Gastroesophageal sphincter (tissue), 3 donors: ENCODE results near the gene ACTN1.

Experiments
- EP300 ChIP-seq: sonication (generic); formaldehyde crosslinking; IDR thresholded peaks from one replicate; pipeline ENCODE4 v1.6.1; 2017; ENCODE audit warnings: antibody characterized with exemption, mild to moderate bottlenecking
- POLR2A ChIP-seq, 2 donors: fragments of 450-650 bp; IDR thresholded peaks; one replicate each; pipeline ENCODE4 v1.6.1; 2017; ENCODE audit warnings: antibody characterized with exemption in 2 of 2, mild to moderate bottlenecking in 2 of 2, moderate library complexity in 1 of 2
- TF ChIP-seq, protein P1 (sequence below), 4 experiments: fragments of 200-600 bp in 2 of 4; fragments of 450-650 bp in 2 of 4; sonication (generic) in 1 of 4; IDR thresholded peaks; one replicate each; pipeline ENCODE4 v1.5.1; 2017 to 2019; ENCODE audit warnings: antibody characterized with exemption in 4 of 4, mild to moderate bottlenecking in 2 of 4, moderate library complexity in 2 of 4

DNA sequence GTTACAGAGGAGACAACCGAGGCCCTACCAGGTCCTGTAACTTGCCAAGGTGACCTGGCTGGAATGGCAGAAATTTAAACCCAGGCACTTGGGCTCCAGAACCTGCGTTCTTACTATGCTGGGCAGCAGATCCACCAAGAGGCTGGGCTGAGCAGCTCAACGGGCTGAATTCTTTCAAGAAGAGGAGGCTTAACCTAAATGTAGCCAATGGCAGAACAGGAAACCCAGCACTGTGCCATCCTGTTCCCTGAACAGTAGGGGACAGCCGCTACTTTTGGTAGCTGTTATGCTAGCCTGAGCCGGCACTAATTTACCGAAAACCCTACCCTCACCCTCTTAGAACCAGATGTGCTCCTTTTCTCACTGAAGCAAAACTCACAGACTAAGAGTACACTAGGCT lies 86.1 kb downstream of the ACTN1 start:
- TF ChIP-seq, protein P1, sequence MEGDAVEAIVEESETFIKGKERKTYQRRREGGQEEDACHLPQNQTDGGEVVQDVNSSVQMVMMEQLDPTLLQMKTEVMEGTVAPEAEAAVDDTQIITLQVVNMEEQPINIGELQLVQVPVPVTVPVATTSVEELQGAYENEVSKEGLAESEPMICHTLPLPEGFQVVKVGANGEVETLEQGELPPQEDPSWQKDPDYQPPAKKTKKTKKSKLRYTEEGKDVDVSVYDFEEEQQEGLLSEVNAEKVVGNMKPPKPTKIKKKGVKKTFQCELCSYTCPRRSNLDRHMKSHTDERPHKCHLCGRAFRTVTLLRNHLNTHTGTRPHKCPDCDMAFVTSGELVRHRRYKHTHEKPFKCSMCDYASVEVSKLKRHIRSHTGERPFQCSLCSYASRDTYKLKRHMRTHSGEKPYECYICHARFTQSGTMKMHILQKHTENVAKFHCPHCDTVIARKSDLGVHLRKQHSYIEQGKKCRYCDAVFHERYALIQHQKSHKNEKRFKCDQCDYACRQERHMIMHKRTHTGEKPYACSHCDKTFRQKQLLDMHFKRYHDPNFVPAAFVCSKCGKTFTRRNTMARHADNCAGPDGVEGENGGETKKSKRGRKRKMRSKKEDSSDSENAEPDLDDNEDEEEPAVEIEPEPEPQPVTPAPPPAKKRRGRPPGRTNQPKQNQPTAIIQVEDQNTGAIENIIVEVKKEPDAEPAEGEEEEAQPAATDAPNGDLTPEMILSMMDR (IDR thresholded peaks at IDR 0.05): no peak
- TF ChIP-seq POLR2A (IDR thresholded peaks at IDR 0.05) (no peak), EP300 (no peak)
